Measurements from ENCODE around the gene USP35. TPM values are rescaled to one million over a fixed set of nuclear protein-coding genes. Genes with fewer than 3 reads are reported as not detected.
"Not testable (repeated sequence)": the region's sequence is repeated elsewhere in the genome, so short reads cannot be mapped to it uniquely, and the experiment has no call there.

The USP35 gene
- polyA plus RNA-seq, 2 of the 4 experiments (the other 2 are of a cell fraction): 3.8 to 5.8 TPM

GRCh38 chr11:78221396-78222315, 32.9 kb downstream of the USP35 start (continued):
- TF ChIP-seq CHD2 (IDR thresholded peaks at IDR 0.05; ENCODE audit: low read length, partially characterized antibody) (no peak), JUNB (IDR thresholded peaks at IDR 0.05) (no peak)

DNA sequence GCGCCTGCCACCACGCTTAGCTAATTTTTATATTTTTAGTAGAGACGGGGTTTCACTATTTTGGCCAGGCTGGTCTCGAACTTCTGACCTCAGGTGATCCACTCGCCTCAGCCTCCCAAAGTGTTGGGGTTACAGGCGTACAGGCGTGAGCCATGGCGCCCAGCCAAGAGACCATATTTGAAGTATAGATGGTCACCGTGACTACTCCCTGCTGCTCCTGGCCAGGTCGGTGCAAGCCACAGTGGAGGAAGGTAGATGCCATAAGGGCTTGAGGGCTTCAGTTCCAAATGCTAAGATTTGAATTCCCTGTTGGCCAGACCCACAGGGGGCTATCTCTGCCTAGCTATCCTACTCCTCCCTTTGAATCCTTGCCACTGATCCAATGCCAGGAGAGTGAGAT, 34.0 kb downstream of the USP35 start:
- CTCF ChIA-PET: interaction anchor here (0.6 kb wide), 1 partner anchor 233 kb away, joined by 3 read pairs; no protein-coding TSS in a partner anchor
- POLR2A ChIA-PET; ATAC-seq; FAIRE-seq; H3K4me1 ChIP-seq; H3K4me2 ChIP-seq; H3K27ac ChIP-seq; H3K4me3 ChIP-seq; H3K9me3 ChIP-seq; DNase-seq (ENCODE audit: low read depth in 1 of 2, low spot score in 1 of 2): not testable (repeated sequence)
- WGBS (ENCODE audit: missing lambda C conversion rate): 83% methylated on average over 10 of the region's 10 CpGs

GRCh38 chr11:78223320-78223954, 34.7 kb downstream of the USP35 start:
- ATAC-seq: no peak
- FAIRE-seq: no peak
- Histone ChIP-seq H3K27ac (no peak overlapping the region), H3K4me3 (no peak overlapping the region), H3K4me2 (no peak overlapping the region), H3K9me3 (no peaks in the 10 kb centered on the region), H3K4me1 (no peaks in the 10 kb centered on the region)
- ChIA-PET POLR2A (no interaction called here), CTCF (interaction anchor here (2.6 kb wide), 1 partner anchor 341 kb away, joined by 10 read pairs; no protein-coding TSS in a partner anchor)
- no peak for TF ChIP-seq RFX5 (IDR thresholded peaks at IDR 0.05)
- TF ChIP-seq RNF2 (IDR thresholded peaks at IDR 0.05; ENCODE audit: borderline replicate concordance, low read depth): no peak
- TF ChIP-seq FOXS1 (CRISPR knock-in tag; IDR thresholded peaks at IDR 0.05): no peak
- no peak for TF ChIP-seq TP53 (CRISPR knock-in tag; IDR thresholded peaks at IDR 0.05)
- TF ChIP-seq CTCF (IDR thresholded peaks at IDR 0.05): no peak
- no peak for TF ChIP-seq JUN (IDR thresholded peaks at IDR 0.05)
- no peak for TF ChIP-seq EHMT2 (IDR thresholded peaks at IDR 0.05; ENCODE audit: low read depth)
- TF ChIP-seq GATA3 (IDR thresholded peaks at IDR 0.05; ENCODE audit: borderline replicate concordance): no peak
- no peak for TF ChIP-seq REST (IDR thresholded peaks at IDR 0.05)
- TF ChIP-seq HOXB13 (CRISPR knock-in tag; IDR thresholded peaks at IDR 0.05; ENCODE audit: low read depth): no peak
- no peak for TF ChIP-seq POLR2A (IDR thresholded peaks at IDR 0.05; ENCODE audit: low read length)
- WGBS (ENCODE audit: missing lambda C conversion rate): 78% methylated on average over 9 of the region's 9 CpGs
- no peak for DNase-seq (ENCODE audit: low read depth in 1 of 2, low spot score in 1 of 2)

GRCh38 chr11:78224506-78224905, 35.8 kb downstream of the USP35 start:
- no peaks in the 10 kb centered on the region for H3K4me1 ChIP-seq
- no peak overlapping the region for H3K27ac ChIP-seq
- ATAC-seq (no peak), DNase-seq (ENCODE audit: low read depth in 1 of 2, low spot score in 1 of 2) (no peak), FAIRE-seq (no peak)
- no peak overlapping the region for H3K4me2 ChIP-seq
- ChIA-PET CTCF (interaction anchor here (2.6 kb wide), 1 partner anchor 340 kb away, joined by 10 read pairs; no protein-coding TSS in a partner anchor), POLR2A (no interaction called here)
- WGBS (ENCODE audit: missing lambda C conversion rate): 84% methylated on average over 4 of the region's 4 CpGs
- H3K4me3 ChIP-seq: no peak overlapping the region
- H3K9me3 ChIP-seq: no peaks in the 10 kb centered on the region
- TF ChIP-seq ZC3H11A (IDR thresholded peaks at IDR 0.05): no peak
- TF ChIP-seq EHMT2 (IDR thresholded peaks at IDR 0.05; ENCODE audit: low read depth): no peak
- no peak for TF ChIP-seq MAX (IDR thresholded peaks at IDR 0.05)
- TF ChIP-seq KDM1A (IDR thresholded peaks at IDR 0.05; ENCODE audit: low read depth): no peak
- no peak for TF ChIP-seq GATA3 (IDR thresholded peaks at IDR 0.05; ENCODE audit: borderline replicate concordance)
- TF ChIP-seq RNF2 (IDR thresholded peaks at IDR 0.05; ENCODE audit: borderline replicate concordance, low read depth): no peak
- TF ChIP-seq CEBPB (IDR thresholded peaks at IDR 0.05): no peak
- no peak for TF ChIP-seq ZNF302 (CRISPR knock-in tag; IDR thresholded peaks at IDR 0.05)
- no peak for TF ChIP-seq HES2 (IDR thresholded peaks at IDR 0.05)
- no peak for TF ChIP-seq EP300 (IDR thresholded peaks at IDR 0.05)
- no peak for TF ChIP-seq FOSB (CRISPR knock-in tag; IDR thresholded peaks at IDR 0.05)
- TF ChIP-seq ATOH8 (CRISPR knock-in tag; IDR thresholded peaks at IDR 0.05; ENCODE audit: low read depth): no peak
- no peak for TF ChIP-seq HEYL (CRISPR knock-in tag; IDR thresholded peaks at IDR 0.05)
- no peak for TF ChIP-seq ESRRA (IDR thresholded peaks at IDR 0.05; ENCODE audit: borderline replicate concordance, low read length)

Data from A549 (cell line).